NT2/D1 (cell line): ENCODE data around the gene KLF13.

Experiments
- YY1 ChIP-seq: IDR thresholded peaks from 2 replicates; pipeline ENCODE4 v1.6.1; 2011; ENCODE audit not compliant: insufficient read length, insufficient read depth
- ZNF274 ChIP-seq: IDR thresholded peaks from 2 replicates; pipeline ENCODE4 v1.6.1; 2011; ENCODE audit warnings: mild to moderate bottlenecking, low read depth, low read length

- no peak for TF ChIP-seq YY1
- TF ChIP-seq ZNF274 = no peak
Measured at GRCh38 chr15:31403606-31404005, 77.0 kb downstream of the KLF13 start.
